GM12878 (cell line): ENCODE measurements around the gene MAPK1IP1L. TPM values are rescaled to one million over a fixed set of nuclear protein-coding genes. Genes with fewer than 3 reads are reported as not detected.
A peak's percentile ranks its signal among the peaks of the same experiment; 100 is the strongest.

Experiments
- ATF7 ChIP-seq: fragments of 450-650 bp; IDR thresholded peaks from 2 replicates; pipeline ENCODE4 v1.6.1; 2016; ENCODE audit warnings: low read depth, mild to moderate bottlenecking
- EP300 ChIP-seq, 2 experiments: fragments of 150-350 bp in 1 of 2; IDR thresholded peaks; 2 replicates each; pipeline ENCODE4 v1.6.1; 2011 to 2012; ENCODE audit warnings: low read depth in 2 of 2, low read length in 2 of 2, borderline replicate concordance in 1 of 2, improper control_type of control experiment in 1 of 2, inconsistent platforms in 1 of 2; ENCODE audit not compliant: control insufficient read depth in 1 of 2
- ETV6 ChIP-seq, 2 experiments: fragments of 450-650 bp in 1 of 2; IDR thresholded peaks in 1 of 2; conservative IDR thresholded peaks in 1 of 2; 2 replicates each; pipeline ENCODE4 v1.6.1; 2014; ENCODE audit warnings: antibody characterized with exemption in 1 of 2, borderline replicate concordance in 1 of 2, low read depth in 1 of 2, mild to moderate bottlenecking in 1 of 2, moderate library complexity in 1 of 2
- FOS ChIP-seq: IDR thresholded peaks from 3 replicates; pipeline ENCODE4 v1.6.1; 2011; ENCODE audit warnings: borderline replicate concordance; ENCODE audit not compliant: insufficient read length; ENCODE audit errors: extremely low read depth
- JUNB ChIP-seq: IDR thresholded peaks from 2 replicates; pipeline ENCODE4 v1.6.1; 2016; ENCODE audit warnings: antibody characterized with exemption, mild to moderate bottlenecking
- MXI1 ChIP-seq: fragments of 150-350 bp; IDR thresholded peaks from 2 replicates; pipeline ENCODE4 v1.6.1; 2011; ENCODE audit warnings: low read depth, mild to moderate bottlenecking, inconsistent platforms, low read length, improper control_type of control experiment
- NFYB ChIP-seq: IDR thresholded peaks from 2 replicates; pipeline ENCODE4 v1.6.1; 2011; ENCODE audit warnings: low read depth, mild to moderate bottlenecking, low read length, improper control_type of control experiment, moderate library complexity; ENCODE audit not compliant: insufficient read depth
- POLR2AphosphoS2 ChIP-seq: IDR thresholded peaks from 2 replicates; pipeline ENCODE4 v1.6.1; 2011; ENCODE audit warnings: low read depth, mild to moderate bottlenecking, low read length, improper control_type of control experiment, moderate library complexity
- SUZ12 ChIP-seq: fragments of 200-600 bp; sonication (generic); IDR thresholded peaks from one replicate; pipeline ENCODE4 v1.6.1; 2018; ENCODE audit warnings: antibody characterized with exemption, mild to moderate bottlenecking; ENCODE audit not compliant: unreplicated experiment
- TCF7 ChIP-seq: IDR thresholded peaks from 2 replicates; pipeline ENCODE4 v1.6.1; 2014; ENCODE audit warnings: antibody characterized with exemption, borderline replicate concordance
- ZBED1 ChIP-seq: IDR thresholded peaks from 2 replicates; pipeline ENCODE4 v1.6.1; 2016; ENCODE audit warnings: borderline replicate concordance
- ZNF24 ChIP-seq: fragments of 450-650 bp; IDR thresholded peaks from 2 replicates; pipeline ENCODE4 v1.6.1; 2017; ENCODE audit warnings: antibody characterized with exemption, mild to moderate bottlenecking
- ZNF622 ChIP-seq: fragments of 450-650 bp; IDR thresholded peaks from 2 replicates; pipeline ENCODE4 v1.6.1; 2017; ENCODE audit warnings: mild to moderate bottlenecking, inconsistent platforms
- polyA plus RNA-seq, 11 experiments: library from polyadenylated mRNA; depleted of rRNA in 4 of 11; unstranded in 6 of 11; stranded (reverse) in 5 of 11; fragments of >200 nt; fragmentation: Nextera tagmentation in 4 of 11; fragmentation: Illumina TruSeq in 1 of 11; extraction: Ambion mirVana in 4 of 11; extraction: Trizol in 1 of 11; gene quantifications; 1 replicate in 1 of 11; 2 replicates in 10 of 11; pipeline versions ENCODE4 v1.2.1 to v1.2.3, GENCODE V29; 2011 to 2016; ENCODE audit warnings: inconsistent platforms in 2 of 11, missing spikeins in 2 of 11, low read depth in 1 of 11
- total RNA-seq, 4 experiments: library from RNA; depleted of rRNA in 3 of 4; stranded (reverse); fragments of >200 nt in 3 of 4; fragmentation: Illumina TruSeq in 1 of 4; extraction: Trizol in 1 of 4; gene quantifications; 2 replicates each; pipeline versions ENCODE4 v1.2.1 to v1.2.3, GENCODE V29; 2013 to 2021
- TF ChIP-seq, protein P1 (sequence below): fragments of 150-350 bp; IDR thresholded peaks from 2 replicates; pipeline ENCODE4 v1.6.1; 2014; ENCODE audit warnings: mild to moderate bottlenecking, low read depth, low read length
- TF ChIP-seq, protein P2 (sequence below): fragments of 450-650 bp; formaldehyde crosslinking; IDR thresholded peaks from 2 replicates; pipeline ENCODE4 v1.4.0; 2022; ENCODE audit warnings: mild to moderate bottlenecking, moderate library complexity
- TF ChIP-seq, protein P3 (sequence below): fragments of 450-650 bp; IDR thresholded peaks from 2 replicates; pipeline ENCODE4 v1.6.1; 2016; ENCODE audit warnings: mild to moderate bottlenecking
- TF ChIP-seq, protein P4 (sequence below): fragments of 450-650 bp; IDR thresholded peaks from 2 replicates; pipeline ENCODE4 v1.6.1; 2017; ENCODE audit warnings: antibody characterized with exemption, mild to moderate bottlenecking, moderate library complexity

MAPK1IP1L gene
- total and polyA plus RNA-seq, 10 of the 15 experiments (the other 5 are each of a cell fraction or from before 2014, with no cell fraction given) = 44.6 to 117 (median 73.0) TPM

DNA sequence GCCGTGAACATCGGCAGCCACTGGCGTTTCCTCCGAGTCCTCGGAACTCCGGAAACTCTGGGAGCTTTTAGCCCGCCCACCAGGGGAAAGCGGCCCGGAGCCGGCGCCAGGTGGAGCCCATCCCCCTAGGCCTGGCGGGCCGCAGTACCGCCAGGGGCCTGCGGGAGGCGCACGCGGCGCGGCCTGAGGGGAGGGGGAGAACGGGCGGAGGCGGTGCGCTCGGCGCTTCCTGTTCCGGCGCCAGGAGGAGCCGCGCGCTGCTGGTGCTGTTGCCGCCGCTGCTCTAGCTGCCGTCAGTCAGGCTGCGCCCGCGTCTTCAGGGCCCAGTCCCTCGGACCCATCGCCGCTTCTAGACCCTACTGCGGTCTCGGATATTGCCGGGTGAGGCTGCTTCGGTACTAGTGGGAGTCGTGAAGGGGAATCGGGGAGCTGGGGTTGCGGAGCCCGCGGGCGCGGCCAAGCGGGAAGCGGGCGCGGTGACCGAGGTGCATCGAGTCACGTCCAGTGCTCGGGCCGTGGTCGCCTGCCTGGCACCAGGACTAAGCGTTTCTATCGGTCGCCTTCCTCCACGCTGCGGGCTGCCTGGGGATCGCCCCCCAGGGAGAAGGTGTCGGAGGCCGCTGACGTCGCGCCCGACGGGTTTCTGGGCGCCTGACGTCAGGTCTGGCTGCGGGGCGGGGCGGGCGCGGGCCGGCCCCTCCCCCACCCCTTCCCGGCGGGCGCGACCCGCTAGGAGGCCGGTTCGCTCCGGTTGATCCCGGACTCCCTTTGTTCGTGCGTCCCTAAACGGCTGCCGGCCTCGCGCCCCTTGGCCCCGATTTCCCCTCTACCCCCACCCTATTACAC lies at the start of gene MAPK1IP1L (continued):
- peak in 1 of 2 experiments; percentile 52; a peak in 1 of 4 replicates for TF ChIP-seq ETV6 (conservative IDR thresholded peaks at IDR 0.05 in 1 of 2, IDR thresholded peaks at IDR 0.05 in 1 of 2; ENCODE audit: borderline replicate concordance in 1 of 2, low read depth in 1 of 2)
- TF ChIP-seq, protein P1, sequence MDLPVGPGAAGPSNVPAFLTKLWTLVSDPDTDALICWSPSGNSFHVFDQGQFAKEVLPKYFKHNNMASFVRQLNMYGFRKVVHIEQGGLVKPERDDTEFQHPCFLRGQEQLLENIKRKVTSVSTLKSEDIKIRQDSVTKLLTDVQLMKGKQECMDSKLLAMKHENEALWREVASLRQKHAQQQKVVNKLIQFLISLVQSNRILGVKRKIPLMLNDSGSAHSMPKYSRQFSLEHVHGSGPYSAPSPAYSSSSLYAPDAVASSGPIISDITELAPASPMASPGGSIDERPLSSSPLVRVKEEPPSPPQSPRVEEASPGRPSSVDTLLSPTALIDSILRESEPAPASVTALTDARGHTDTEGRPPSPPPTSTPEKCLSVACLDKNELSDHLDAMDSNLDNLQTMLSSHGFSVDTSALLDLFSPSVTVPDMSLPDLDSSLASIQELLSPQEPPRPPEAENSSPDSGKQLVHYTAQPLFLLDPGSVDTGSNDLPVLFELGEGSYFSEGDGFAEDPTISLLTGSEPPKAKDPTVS = no peak
- no peak for TF ChIP-seq ZNF622
- TF ChIP-seq, protein P2, sequence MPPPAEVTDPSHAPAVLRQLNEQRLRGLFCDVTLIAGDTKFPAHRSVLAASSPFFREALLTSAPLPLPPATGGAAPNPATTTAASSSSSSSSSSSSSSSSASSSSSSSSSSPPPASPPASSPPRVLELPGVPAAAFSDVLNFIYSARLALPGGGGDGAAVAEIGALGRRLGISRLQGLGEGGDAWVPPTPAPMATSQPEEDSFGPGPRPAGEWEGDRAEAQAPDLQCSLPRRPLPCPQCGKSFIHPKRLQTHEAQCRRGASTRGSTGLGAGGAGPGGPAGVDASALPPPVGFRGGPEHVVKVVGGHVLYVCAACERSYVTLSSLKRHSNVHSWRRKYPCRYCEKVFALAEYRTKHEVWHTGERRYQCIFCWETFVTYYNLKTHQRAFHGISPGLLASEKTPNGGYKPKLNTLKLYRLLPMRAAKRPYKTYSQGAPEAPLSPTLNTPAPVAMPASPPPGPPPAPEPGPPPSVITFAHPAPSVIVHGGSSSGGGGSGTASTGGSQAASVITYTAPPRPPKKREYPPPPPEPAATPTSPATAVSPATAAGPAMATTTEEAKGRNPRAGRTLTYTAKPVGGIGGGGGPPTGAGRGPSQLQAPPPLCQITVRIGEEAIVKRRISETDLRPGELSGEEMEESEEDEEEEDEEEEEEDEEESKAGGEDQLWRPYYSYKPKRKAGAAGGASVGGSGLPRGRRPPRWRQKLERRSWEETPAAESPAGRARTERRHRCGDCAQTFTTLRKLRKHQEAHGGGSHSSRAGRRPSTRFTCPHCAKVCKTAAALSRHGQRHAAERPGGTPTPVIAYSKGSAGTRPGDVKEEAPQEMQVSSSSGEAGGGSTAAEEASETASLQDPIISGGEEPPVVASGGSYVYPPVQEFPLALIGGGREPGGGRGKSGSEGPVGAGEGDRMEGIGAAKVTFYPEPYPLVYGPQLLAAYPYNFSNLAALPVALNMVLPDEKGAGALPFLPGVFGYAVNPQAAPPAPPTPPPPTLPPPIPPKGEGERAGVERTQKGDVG = no peak
- TF ChIP-seq JUNB = no peak
- TF ChIP-seq POLR2AphosphoS2 = peak; percentile 97
- no peak for TF ChIP-seq ZNF24
- TF ChIP-seq NFYB = no peak
- peak; percentile 37 to 41; a peak in 2 of 4 replicates for TF ChIP-seq EP300 (IDR thresholded peaks at IDR 0.05; ENCODE audit: borderline replicate concordance in 1 of 2, control insufficient read depth in 1 of 2, low read depth in 2 of 2, low read length in 2 of 2)
- TF ChIP-seq ATF7 = peak; percentile 34; the same call in 1 of the 2 replicates
- peak; percentile 88 for TF ChIP-seq MXI1
- TF ChIP-seq, protein P3, sequence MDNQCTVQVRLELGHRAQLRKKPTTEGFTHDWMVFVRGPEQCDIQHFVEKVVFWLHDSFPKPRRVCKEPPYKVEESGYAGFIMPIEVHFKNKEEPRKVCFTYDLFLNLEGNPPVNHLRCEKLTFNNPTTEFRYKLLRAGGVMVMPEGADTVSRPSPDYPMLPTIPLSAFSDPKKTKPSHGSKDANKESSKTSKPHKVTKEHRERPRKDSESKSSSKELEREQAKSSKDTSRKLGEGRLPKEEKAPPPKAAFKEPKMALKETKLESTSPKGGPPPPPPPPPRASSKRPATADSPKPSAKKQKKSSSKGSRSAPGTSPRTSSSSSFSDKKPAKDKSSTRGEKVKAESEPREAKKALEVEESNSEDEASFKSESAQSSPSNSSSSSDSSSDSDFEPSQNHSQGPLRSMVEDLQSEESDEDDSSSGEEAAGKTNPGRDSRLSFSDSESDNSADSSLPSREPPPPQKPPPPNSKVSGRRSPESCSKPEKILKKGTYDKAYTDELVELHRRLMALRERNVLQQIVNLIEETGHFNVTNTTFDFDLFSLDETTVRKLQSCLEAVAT = peak; percentile 52
- TF ChIP-seq, protein P4, sequence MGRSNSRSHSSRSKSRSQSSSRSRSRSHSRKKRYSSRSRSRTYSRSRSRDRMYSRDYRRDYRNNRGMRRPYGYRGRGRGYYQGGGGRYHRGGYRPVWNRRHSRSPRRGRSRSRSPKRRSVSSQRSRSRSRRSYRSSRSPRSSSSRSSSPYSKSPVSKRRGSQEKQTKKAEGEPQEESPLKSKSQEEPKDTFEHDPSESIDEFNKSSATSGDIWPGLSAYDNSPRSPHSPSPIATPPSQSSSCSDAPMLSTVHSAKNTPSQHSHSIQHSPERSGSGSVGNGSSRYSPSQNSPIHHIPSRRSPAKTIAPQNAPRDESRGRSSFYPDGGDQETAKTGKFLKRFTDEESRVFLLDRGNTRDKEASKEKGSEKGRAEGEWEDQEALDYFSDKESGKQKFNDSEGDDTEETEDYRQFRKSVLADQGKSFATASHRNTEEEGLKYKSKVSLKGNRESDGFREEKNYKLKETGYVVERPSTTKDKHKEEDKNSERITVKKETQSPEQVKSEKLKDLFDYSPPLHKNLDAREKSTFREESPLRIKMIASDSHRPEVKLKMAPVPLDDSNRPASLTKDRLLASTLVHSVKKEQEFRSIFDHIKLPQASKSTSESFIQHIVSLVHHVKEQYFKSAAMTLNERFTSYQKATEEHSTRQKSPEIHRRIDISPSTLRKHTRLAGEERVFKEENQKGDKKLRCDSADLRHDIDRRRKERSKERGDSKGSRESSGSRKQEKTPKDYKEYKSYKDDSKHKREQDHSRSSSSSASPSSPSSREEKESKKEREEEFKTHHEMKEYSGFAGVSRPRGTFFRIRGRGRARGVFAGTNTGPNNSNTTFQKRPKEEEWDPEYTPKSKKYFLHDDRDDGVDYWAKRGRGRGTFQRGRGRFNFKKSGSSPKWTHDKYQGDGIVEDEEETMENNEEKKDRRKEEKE = peak; percentile 3; the same call in 1 of the 2 replicates
- peak; percentile 26; the same call in 1 of the 2 replicates for TF ChIP-seq ZBED1
- no peak for TF ChIP-seq TCF7
- TF ChIP-seq FOS = no peak
- TF ChIP-seq SUZ12 = no peak
